ENCODE measurements around the gene HSH2D. TPM values are rescaled to one million over a fixed set of nuclear protein-coding genes. Genes with fewer than 3 reads are reported as not detected.

The HSH2D gene, protein sequence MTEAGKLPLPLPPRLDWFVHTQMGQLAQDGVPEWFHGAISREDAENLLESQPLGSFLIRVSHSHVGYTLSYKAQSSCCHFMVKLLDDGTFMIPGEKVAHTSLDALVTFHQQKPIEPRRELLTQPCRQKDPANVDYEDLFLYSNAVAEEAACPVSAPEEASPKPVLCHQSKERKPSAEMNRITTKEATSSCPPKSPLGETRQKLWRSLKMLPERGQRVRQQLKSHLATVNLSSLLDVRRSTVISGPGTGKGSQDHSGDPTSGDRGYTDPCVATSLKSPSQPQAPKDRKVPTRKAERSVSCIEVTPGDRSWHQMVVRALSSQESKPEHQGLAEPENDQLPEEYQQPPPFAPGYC
- not detected in 2 replicates for total RNA-seq

GRCh38 chr19:16143399-16144215, at the start of gene HSH2D:
TSS of gene HSH2D (plus strand) at chr19:16143685. CDS start at chr19:16148751, 5,066 bp downstream.

GRCh38 chr19:16111160-16111908, 32.2 kb upstream of the HSH2D start, which contains the start of gene RAB8A:
TSS of gene RAB8A (plus strand) at chr19:16111889. CDS start at chr19:16111902, 13 bp downstream.

DNA sequence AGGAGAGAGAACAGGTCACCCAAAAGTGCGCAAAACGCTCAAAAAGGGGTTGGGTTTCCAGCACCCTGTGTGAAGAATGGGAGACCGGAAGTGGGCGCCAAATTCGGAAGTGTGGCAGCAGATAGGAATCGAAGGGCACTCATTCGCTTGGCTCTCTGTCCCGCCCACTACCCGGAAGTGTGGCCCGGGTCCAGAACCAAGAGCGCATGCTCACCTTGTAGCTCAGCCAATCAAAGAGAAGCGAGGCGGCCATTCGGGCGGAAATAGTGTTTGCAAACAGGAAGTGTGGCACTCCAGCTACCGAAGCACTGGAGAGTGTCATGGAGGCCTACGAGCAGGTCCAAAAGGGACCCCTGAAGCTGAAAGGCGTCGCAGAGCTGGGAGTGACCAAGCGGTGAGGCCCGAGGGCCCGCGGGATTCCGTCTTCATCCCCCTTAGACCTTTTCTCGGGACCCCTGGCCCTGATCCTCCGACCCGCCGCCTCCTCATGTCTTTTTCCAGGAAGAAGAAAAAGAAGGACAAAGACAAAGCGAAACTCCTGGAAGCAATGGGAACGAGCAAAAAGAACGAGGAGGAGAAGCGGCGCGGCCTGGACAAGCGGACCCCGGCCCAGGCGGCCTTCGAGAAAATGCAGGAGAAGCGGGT, 41.8 kb downstream of the HSH2D start, which contains the start of gene FAM32A:
Gene FAM32A (plus strand): TSS at position 288 of the 645 bp plus-strand sequence. CDS start 33 bp downstream, at position 321.

GRCh38 chr19:16197622-16198369, 54.3 kb downstream of the HSH2D start, which contains the start of gene AP1M1:
TSS of gene AP1M1 (plus strand) at chr19:16197911. CDS start at chr19:16198027, 116 bp downstream.

Other genes starting within 250 kb of the HSH2D start
- gene CYP4F2, start 245.6 kb upstream of the HSH2D start, total RNA-seq, result not detected in 2 replicates
- not detected in 2 replicates for gene CYP4F11, start 209.2 kb upstream of the HSH2D start, total RNA-seq
- not detected in 2 replicates for gene OR10H4, start 194.7 kb upstream of the HSH2D start, total RNA-seq
- 1,096 and 1,158 TPM in 2 replicates for gene TPM4, start 67.2 kb upstream of the HSH2D start, total RNA-seq
- gene RAB8A, start 31.8 kb upstream of the HSH2D start, total RNA-seq, result 65.5 and 71.9 TPM in 2 replicates
- gene CIB3, start 29.8 kb downstream of the HSH2D start, total RNA-seq, result not detected in 2 replicates
- gene FAM32A, start 41.7 kb downstream of the HSH2D start, total RNA-seq, result 119 and 125 TPM in 2 replicates
- gene AP1M1, start 54.2 kb downstream of the HSH2D start, total RNA-seq, result 92.9 and 138 TPM in 2 replicates
- gene KLF2, start 181.1 kb downstream of the HSH2D start, total RNA-seq, result 2.0 and 2.8 TPM in 2 replicates